Raji (cell line): ENCODE data around the gene SPINDOC.

Source experiments
- POLR2A ChIP-seq: IDR thresholded peaks from 2 replicates; pipeline ENCODE4 v1.6.1; 2011; ENCODE audit warnings: low read depth, low read length, control low read depth; ENCODE audit not compliant: insufficient read depth

The SPINDOC gene

GRCh38 chr11:63814383-63814736 lies 1.1 kb downstream of the SPINDOC start:
- no peak; the same call in 1 of the 2 replicates for TF ChIP-seq POLR2A

- no peak for TF ChIP-seq POLR2A
Observed at GRCh38 chr11:63816166-63816565, 2.9 kb downstream of the SPINDOC start.

DNA sequence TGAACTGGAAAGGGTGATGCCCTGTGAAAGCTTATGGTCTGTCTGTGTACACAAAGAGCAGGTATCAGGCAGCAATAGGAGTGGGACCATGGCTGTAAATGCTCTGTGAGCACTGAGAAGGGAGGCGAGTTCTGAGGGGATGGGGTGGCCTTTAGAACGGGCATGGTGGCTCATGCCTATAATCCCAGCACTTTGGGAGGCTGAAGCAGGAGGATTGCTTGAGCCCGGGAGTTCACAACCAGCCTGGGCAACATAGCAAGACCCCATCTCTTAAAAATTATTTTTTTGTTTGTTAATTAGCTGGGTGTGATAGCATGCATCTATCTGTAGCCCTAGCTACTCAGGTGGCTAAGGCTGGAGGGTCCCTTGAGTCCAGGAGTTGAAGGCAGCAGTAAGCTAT lies 3.5 kb downstream of the SPINDOC start:
- no peak for TF ChIP-seq POLR2A

DNA sequence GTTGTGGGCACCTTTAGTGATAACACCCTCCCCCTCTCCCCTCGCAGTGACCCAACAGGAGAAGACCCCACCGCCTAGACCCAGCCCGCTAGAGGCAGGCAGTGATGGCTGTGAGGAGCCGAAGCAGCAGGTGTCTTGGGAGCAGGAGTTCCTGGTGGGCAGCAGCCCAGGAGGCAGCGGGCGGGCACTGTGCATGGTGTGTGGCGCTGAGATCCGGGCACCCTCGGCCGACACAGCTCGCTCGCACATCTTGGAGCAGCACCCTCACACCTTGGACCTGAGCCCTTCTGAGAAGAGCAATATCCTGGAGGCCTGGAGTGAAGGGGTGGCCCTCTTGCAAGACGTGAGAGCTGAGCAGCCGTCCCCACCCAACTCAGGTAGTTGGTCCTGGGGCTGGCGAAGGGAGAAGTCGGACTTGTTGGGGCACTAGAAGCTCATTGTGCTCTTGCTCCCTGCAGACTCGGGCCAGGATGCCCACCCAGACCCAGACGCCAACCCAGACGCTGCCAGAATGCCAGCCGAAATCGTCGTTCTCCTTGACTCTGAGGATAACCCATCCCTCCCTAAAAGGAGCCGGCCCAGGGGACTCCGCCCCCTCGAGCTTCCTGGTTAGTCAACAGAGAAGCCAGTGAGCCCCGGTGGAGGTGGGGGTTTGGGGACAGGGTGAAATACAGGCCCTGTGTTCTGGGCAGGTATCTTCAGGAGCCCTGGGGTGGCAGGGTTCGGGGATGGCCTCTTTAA lies 4.7 kb downstream of the SPINDOC start:
- no peak for TF ChIP-seq POLR2A

DNA sequence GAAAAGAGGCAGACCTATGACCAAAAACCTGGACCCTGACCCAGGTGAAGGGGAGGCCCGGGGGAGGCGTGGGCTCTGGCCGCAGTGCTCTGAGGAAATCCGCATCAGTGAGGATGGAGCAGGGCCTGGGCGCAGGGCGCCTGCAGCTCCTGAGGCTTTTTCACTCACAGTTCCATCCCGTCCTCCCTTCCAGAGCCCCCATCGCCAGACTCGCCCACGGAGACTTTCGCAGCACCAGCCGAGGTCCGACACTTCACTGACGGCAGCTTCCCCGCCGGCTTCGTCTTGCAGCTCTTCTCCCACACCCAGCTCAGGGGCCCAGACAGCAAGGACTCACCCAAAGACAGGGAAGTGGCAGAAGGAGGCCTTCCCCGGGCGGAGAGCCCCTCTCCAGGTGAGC lies 5.4 kb downstream of the SPINDOC start:
- no peak for TF ChIP-seq POLR2A

- TF ChIP-seq POLR2A: no peak
Observed at GRCh38 chr11:63821411-63821810, 8.2 kb downstream of the SPINDOC start.

- no peak for TF ChIP-seq POLR2A
Observed at GRCh38 chr11:63826471-63827190, 13.4 kb downstream of the SPINDOC start.

DNA sequence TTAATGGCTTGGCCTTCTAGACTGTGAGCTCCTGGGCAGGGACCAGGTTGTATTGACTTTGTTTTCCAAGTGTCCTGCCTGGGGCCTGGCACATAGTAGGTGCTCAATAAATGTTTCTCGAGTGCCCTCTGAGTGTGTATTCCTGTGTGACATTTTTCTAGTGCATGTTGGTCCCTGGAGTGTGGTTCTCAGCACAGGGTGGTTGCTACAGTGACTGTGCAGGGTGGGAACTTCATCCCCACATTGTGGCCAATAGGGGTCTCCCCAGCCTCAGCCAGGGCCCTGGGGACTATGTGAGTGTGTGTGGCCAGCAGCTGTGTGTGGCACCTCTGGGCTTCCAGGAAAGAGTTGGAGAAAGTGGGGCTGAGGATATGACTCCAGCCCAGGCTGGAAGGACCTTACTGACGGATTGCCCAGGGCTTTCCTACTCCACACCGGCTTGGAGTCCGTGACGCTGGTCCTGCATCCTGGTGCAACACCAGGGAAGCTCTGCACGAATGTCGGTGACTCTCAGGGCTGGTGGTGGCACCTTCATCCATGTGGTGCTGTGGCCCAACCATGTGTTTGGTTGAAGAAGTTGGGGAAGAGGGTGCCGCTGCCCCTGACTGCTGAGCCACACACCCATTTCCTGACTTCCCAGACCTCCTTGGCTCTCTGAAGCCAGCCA lies 16.7 kb downstream of the SPINDOC start:
- TF ChIP-seq POLR2A: no peak

DNA sequence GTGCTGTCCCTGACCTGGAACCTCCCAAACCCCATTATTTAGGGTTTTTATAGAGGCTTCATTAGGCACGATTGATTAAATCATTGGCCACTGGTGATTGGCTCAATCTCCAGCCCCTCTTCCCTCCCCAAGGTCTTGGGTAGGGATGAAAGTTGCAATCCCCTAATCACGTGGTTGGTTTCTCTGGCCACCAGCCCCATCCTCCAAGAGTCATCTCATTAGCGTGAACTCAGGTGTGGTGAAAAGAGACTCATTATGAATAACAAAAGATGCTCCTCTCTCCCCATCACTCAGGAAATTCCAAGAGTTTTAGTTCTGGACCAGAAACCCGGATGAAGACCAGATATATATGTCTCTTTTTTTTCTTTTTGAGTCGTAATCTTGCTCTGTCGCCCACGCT lies 18.1 kb downstream of the SPINDOC start:
- TF ChIP-seq POLR2A: no peak

GRCh38 chr11:63832336-63832735 lies 19.1 kb downstream of the SPINDOC start:
- no peak for TF ChIP-seq POLR2A

DNA sequence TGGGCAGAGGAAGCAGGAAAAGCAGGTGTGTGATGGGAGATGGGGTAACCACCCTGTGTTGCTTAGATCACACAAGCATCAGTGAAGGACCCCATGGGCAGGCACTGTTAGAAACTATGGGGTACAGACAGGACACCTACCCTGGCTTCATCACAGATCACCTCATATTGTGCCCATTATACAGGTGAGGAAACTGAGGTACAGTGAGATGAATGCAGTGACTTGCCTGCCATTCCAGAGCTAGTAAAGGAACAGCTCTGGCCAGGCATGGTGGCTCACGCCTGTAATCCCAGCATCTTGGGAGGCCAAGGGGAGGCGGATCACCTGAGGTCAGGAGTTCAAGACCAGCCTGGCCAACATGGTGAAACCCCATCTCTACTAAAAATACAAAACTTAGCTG lies 19.8 kb downstream of the SPINDOC start:
- no peak for TF ChIP-seq POLR2A

DNA sequence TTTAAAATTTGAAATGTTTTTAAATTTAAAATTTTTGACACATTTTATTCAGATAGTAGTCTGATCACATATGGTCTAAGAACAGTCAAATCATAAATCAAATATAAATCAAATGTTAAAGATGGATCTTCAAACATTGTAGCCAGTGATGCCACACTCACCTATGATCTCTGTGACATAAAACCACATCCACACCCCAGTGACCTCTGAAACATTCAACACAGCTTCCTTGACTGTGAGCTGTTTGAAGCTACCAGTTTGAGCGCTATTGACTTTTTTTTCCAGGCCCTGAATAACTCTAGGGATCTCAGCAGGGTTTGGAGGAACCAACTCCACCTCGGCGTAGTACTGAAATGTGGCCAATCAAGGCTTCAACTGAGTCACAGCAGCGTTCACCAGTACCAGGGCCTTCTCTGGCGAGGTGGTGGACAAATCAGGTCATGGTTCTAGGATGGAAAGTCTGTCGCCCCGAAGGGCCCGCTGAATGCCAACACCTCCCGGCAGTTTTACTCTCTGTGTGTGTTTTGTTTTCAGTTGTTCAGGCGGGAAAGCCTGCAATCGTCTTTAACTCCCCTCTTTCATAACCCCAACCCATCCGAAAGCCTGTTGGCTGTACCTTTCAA lies 21.4 kb downstream of the SPINDOC start:
- no peak for TF ChIP-seq POLR2A

GRCh38 chr11:63835158-63835545 lies 21.9 kb downstream of the SPINDOC start:
- no peak for TF ChIP-seq POLR2A

GRCh38 chr11:63837027-63837688 lies 23.9 kb downstream of the SPINDOC start:
- TF ChIP-seq POLR2A: no peak

DNA sequence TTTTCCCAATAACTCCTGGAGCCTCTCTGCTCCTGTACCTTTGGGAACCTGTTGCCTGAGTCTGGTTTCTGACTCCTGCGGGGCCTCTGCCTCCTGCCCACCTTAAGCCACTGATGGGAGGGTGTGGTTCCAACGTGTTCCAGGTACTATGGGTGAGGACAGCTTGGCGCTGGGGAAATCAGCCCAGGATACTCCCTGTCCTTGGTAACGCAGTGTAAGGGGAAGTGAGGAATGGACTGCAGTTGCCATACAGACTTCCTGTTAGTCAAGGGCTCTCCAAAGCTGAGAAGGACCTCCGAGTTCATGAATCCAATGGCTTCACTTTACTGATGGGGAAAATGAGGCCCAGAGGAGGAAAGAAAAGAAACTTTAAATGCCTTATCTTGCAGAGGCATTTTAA lies 24.5 kb downstream of the SPINDOC start:
- TF ChIP-seq POLR2A: no peak
